Measurements from ENCODE around the gene ULBP3. TPM values are rescaled to one million over a fixed set of nuclear protein-coding genes. Genes with fewer than 3 reads are reported as not detected.

Gene ULBP3
- total RNA-seq, 1 donor from 2014 or later, result 24.2 TPM

DNA sequence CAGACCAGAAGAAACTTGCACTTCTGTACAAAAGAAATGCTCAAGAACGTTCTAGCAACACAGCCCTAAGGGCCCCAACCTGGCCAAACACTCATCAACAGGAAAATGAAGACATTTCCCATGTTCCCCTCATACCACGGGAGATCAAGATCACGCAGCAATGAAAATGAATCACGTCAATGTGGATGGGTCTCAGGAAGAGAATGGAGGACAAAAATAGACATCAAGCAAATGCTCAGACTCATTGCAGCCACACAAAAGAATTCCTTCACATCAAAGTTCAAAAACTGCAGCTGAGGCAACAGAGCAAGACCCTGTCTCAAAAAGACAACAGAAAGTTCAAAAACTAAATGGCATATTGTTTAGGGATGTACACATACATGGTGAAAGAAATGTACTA, 18.1 kb downstream of the ULBP3 start:
- H3K4me1 ChIP-seq, result no peaks in the 10 kb centered on the region
- no peak overlapping the region for H3K4me3 ChIP-seq
- H3K36me3 ChIP-seq, result no peaks in the 10 kb centered on the region
- no peaks in the 10 kb centered on the region for H3K9me3 ChIP-seq
- no peak overlapping the region for H3K27ac ChIP-seq
- H3K27me3 ChIP-seq, result no peaks in the 10 kb centered on the region
- TF ChIP-seq, protein P1, sequence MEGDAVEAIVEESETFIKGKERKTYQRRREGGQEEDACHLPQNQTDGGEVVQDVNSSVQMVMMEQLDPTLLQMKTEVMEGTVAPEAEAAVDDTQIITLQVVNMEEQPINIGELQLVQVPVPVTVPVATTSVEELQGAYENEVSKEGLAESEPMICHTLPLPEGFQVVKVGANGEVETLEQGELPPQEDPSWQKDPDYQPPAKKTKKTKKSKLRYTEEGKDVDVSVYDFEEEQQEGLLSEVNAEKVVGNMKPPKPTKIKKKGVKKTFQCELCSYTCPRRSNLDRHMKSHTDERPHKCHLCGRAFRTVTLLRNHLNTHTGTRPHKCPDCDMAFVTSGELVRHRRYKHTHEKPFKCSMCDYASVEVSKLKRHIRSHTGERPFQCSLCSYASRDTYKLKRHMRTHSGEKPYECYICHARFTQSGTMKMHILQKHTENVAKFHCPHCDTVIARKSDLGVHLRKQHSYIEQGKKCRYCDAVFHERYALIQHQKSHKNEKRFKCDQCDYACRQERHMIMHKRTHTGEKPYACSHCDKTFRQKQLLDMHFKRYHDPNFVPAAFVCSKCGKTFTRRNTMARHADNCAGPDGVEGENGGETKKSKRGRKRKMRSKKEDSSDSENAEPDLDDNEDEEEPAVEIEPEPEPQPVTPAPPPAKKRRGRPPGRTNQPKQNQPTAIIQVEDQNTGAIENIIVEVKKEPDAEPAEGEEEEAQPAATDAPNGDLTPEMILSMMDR (IDR thresholded peaks at IDR 0.05), result no peak
- DNase-seq (ENCODE audit: low spot score in 2 of 2), result no peak
- intact Hi-C loops (cut with DNase I), result no loop called here

DNA sequence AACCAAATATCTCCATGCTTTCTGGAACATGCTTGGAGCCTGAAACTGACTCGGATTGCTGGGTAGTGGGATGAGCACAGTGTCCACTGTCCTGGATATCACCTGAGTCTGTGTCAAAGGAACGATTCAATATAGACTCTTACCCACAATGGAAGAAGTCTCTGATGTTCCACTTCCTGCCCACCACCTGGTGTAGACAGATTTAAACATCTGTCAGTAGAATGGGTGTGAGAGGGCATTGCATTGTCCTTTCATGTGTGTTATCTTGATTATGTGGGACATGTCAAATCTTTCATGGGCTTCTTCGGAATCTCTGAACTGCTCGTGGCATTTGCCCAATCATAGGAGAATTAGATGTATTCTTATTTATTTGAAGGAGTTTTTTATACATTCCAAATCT, 20.8 kb downstream of the ULBP3 start:
- H3K36me3 ChIP-seq, result no peaks in the 10 kb centered on the region

DNA sequence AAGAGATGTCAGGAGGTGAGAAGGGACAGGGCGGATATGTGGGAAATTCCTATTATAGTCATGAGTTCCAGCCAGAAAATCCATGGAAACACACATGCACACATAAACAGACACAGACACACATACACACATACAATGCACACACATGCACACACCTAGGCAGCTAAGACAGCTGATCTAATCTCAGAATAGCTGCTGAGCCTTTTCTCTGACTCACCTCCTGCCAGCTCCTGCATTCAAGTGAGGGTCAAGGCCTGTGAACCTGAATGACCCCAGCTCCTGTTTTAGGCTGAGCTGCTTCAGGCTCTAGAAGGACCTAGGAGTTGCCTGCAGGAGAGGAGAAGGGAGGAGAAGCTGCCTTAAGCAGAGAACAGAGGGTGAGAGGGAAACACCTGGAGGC, 22.0 kb downstream of the ULBP3 start:
- intact Hi-C loops (cut with DNase I), result no loop called here
- no peak overlapping the region for H3K4me3 ChIP-seq
- H3K27me3 ChIP-seq, result no peaks in the 10 kb centered on the region
- no peaks in the 10 kb centered on the region for H3K4me1 ChIP-seq
- DNase-seq (ENCODE audit: low spot score in 2 of 2), result no peak
- no peaks in the 10 kb centered on the region for H3K36me3 ChIP-seq
- no peaks in the 10 kb centered on the region for H3K9me3 ChIP-seq
- TF ChIP-seq, protein P1 (IDR thresholded peaks at IDR 0.05), result no peak
- no peak overlapping the region for H3K27ac ChIP-seq

More for the DNA sequence above, 20.8 kb downstream of the ULBP3 start:
- intact Hi-C loops (cut with DNase I), result no loop called here
- Histone ChIP-seq H3K9me3 (no peaks in the 10 kb centered on the region), H3K27me3 (no peaks in the 10 kb centered on the region), H3K4me1 (no peaks in the 10 kb centered on the region), H3K4me3 (no peak overlapping the region), H3K27ac (no peak overlapping the region)
- TF ChIP-seq, protein P1 (IDR thresholded peaks at IDR 0.05), result no peak
- DNase-seq (ENCODE audit: low spot score in 2 of 2), result no peak

DNA sequence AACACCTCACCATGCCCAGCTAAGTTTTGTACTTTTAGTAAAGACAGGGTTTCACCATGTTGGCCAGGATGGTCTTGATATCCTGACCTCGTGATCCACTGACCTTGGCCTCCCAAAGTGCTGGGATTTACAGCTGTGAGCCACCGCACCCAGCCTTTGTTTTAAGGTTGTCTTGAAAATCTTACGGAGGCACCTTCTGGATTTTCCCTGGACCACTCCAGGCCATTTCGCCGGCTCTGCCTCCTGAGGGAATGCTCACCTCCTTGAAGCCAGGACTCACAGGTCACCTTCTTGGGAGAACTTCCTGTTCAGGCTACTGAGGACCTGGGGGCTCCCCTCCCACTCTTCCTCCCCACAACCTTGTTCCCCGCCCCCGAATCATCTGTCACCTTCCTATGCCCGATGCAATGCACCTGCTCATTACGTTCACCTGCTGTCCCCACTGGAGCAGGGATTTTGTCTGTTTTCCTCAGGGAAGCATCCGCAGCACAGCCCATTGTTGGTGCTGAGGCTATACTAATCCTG, 24.2 kb downstream of the ULBP3 start:
- no peaks in the 10 kb centered on the region for H3K4me1 ChIP-seq
- no peak for DNase-seq (ENCODE audit: low spot score in 2 of 2)
- TF ChIP-seq, protein P1 (IDR thresholded peaks at IDR 0.05), result no peak
- H3K9me3 ChIP-seq, result no peaks in the 10 kb centered on the region
- intact Hi-C loops (cut with DNase I), result no loop called here
- no peak overlapping the region for H3K4me3 ChIP-seq
- H3K27ac ChIP-seq, result no peak overlapping the region
- no peaks in the 10 kb centered on the region for H3K36me3 ChIP-seq
- H3K27me3 ChIP-seq, result peaks cover 7% of the 10 kb centered on the region

GRCh38 chr6:150043501-150044412, 25.2 kb downstream of the ULBP3 start:
- Histone ChIP-seq H3K27ac (no peak overlapping the region), H3K9me3 (no peaks in the 10 kb centered on the region), H3K4me3 (no peak overlapping the region), H3K36me3 (no peaks in the 10 kb centered on the region), H3K27me3 (peaks cover 11% of the 10 kb centered on the region), H3K4me1 (no peaks in the 10 kb centered on the region)
- intact Hi-C loops (cut with DNase I), result no loop called here
- DNase-seq (ENCODE audit: low spot score in 2 of 2), result no peak
- TF ChIP-seq, protein P1 (IDR thresholded peaks at IDR 0.05), result no peak
